Esophagus squamous epithelium (tissue), 4 donors: Measurements from ENCODE around the gene SIGLEC1.

Experiments used
- CTCF ChIP-seq, 6 experiments: fragments of 450-650 bp in 4 of 6; fragments of 200-600 bp in 2 of 6; sonication (generic) in 2 of 6; IDR thresholded peaks; one replicate each; pipeline ENCODE4 v1.5.1; 2016 to 2019; ENCODE audit warnings: antibody characterized with exemption in 6 of 6, mild to moderate bottlenecking in 4 of 6, moderate library complexity in 4 of 6
- POLR2A ChIP-seq, 4 donors: fragments of 450-650 bp; IDR thresholded peaks; one replicate each; pipeline ENCODE4 v1.6.1; 2017; ENCODE audit warnings: antibody characterized with exemption in 4 of 4, mild to moderate bottlenecking in 4 of 4, moderate library complexity in 3 of 4

GRCh38 chr20:3680701-3681351 lies 31.6 kb downstream of the SIGLEC1 start:
- TF ChIP-seq CTCF (IDR thresholded peaks at IDR 0.05), result no peak
- TF ChIP-seq POLR2A (IDR thresholded peaks at IDR 0.05), result no peak
